PFSK-1 (cell line): ENCODE results near the gene BTN1A1.

Source experiments
- FOXP2 ChIP-seq: optimal IDR thresholded peaks from 2 replicates; pipeline ENCODE3; 2011; ENCODE audit warnings: borderline replicate concordance, control low read depth, inconsistent platforms; ENCODE audit not compliant: insufficient read depth; ENCODE audit errors: extremely low read length, extremely low read depth
- POLR2AphosphoS5 ChIP-seq: IDR thresholded peaks from 2 replicates; pipeline ENCODE4 v1.6.1; 2012; ENCODE audit warnings: low read depth, mild to moderate bottlenecking, control low read depth, low read length, moderate library complexity
- SIN3A ChIP-seq: IDR thresholded peaks from 2 replicates; pipeline ENCODE4 v1.6.1; 2012; ENCODE audit warnings: mild to moderate bottlenecking, low read length, moderate library complexity, borderline replicate concordance; ENCODE audit not compliant: insufficient read depth
- TAF1 ChIP-seq: IDR thresholded peaks from 2 replicates; pipeline ENCODE4 v1.6.1; 2012; ENCODE audit warnings: low read length, control low read depth, borderline replicate concordance; ENCODE audit not compliant: insufficient read depth
- TF ChIP-seq, protein P1 (sequence below), 2 experiments: IDR thresholded peaks; 2 replicates each; pipeline versions ENCODE4 v1.6.1 to v1.8.0; 2011 to 2012; ENCODE audit warnings: low read depth in 2 of 2, low read length in 2 of 2, control low read depth in 1 of 2, inconsistent platforms in 1 of 2, mild to moderate bottlenecking in 1 of 2, moderate library complexity in 1 of 2; ENCODE audit not compliant: insufficient read depth in 1 of 2

DNA sequence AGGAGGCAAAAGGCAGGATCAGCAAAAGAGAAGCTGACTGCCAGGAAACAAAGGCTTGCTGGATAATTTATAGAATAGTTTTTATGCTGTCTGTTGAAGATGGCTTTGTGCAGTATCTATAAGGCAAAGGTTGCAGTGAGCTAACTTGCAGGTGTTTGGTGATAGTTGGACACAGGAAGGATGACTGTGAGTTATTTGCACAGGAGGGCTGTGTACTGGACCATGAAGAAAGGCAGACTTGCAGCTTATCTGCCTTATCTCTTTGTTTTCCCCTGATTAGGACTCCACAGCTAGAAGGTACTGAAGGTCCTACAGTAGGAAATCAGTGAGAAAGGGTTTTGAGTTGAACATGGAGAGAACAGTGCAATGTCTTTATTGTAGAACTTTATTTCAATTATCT lies 2.1 kb downstream of the BTN1A1 start:
- TF ChIP-seq POLR2AphosphoS5 (no peak), TAF1 (no peak), SIN3A (no peak), FOXP2 (no peak)
- TF ChIP-seq, protein P1, sequence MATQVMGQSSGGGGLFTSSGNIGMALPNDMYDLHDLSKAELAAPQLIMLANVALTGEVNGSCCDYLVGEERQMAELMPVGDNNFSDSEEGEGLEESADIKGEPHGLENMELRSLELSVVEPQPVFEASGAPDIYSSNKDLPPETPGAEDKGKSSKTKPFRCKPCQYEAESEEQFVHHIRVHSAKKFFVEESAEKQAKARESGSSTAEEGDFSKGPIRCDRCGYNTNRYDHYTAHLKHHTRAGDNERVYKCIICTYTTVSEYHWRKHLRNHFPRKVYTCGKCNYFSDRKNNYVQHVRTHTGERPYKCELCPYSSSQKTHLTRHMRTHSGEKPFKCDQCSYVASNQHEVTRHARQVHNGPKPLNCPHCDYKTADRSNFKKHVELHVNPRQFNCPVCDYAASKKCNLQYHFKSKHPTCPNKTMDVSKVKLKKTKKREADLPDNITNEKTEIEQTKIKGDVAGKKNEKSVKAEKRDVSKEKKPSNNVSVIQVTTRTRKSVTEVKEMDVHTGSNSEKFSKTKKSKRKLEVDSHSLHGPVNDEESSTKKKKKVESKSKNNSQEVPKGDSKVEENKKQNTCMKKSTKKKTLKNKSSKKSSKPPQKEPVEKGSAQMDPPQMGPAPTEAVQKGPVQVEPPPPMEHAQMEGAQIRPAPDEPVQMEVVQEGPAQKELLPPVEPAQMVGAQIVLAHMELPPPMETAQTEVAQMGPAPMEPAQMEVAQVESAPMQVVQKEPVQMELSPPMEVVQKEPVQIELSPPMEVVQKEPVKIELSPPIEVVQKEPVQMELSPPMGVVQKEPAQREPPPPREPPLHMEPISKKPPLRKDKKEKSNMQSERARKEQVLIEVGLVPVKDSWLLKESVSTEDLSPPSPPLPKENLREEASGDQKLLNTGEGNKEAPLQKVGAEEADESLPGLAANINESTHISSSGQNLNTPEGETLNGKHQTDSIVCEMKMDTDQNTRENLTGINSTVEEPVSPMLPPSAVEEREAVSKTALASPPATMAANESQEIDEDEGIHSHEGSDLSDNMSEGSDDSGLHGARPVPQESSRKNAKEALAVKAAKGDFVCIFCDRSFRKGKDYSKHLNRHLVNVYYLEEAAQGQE (IDR thresholded peaks at IDR 0.05; ENCODE audit: insufficient read depth in 1 of 2, low read depth in 2 of 2, low read length in 2 of 2): no peak
